HFFc6 (cell line): ENCODE measurements around the gene GTPBP1. TPM values are rescaled to one million over a fixed set of nuclear protein-coding genes. Genes with fewer than 3 reads are reported as not detected.

Experiments
- DNase-seq: peaks from one replicate; pipeline ENCODE4 v3.0.0-alpha.2; 2018
- H3K27ac Mint-ChIP-seq: 2 replicates; pipeline ENCODE4 v1.8.0; 2020; ENCODE audit warnings: mild to moderate bottlenecking, mixed read lengths
- H3K27me3 Mint-ChIP-seq: 2 replicates; pipeline ENCODE4 v1.8.0; 2021; ENCODE audit warnings: mild to moderate bottlenecking, moderate library complexity, mixed read lengths; ENCODE audit not compliant: insufficient read depth
- H3K36me3 Mint-ChIP-seq: 2 replicates; pipeline ENCODE4 v1.8.0; 2021; ENCODE audit warnings: low read depth, mixed read lengths
- H3K4me1 Mint-ChIP-seq: 2 replicates; pipeline ENCODE4 v1.8.0; 2020; ENCODE audit warnings: low read depth, mixed read lengths
- H3K4me3 Mint-ChIP-seq: 2 replicates; pipeline ENCODE4 v1.8.0; 2020; ENCODE audit warnings: mild to moderate bottlenecking, moderate library complexity, mixed read lengths
- H3K9me3 Mint-ChIP-seq: 2 replicates; pipeline ENCODE4 v1.8.0; 2020; ENCODE audit warnings: mild to moderate bottlenecking, mixed read lengths
- CTCF ChIP-seq: fragments of 200-600 bp; sonication (generic); IDR thresholded peaks from 2 replicates; pipeline ENCODE4 v1.5.0; 2021; ENCODE audit warnings: antibody characterized with exemption, mild to moderate bottlenecking
- total RNA-seq, 6 experiments: library from RNA; stranded (reverse); fragmentation: NEBNext Ultra II Directional; extraction: Animal tissue kit (Norgen Biotek cat#: 25700); gene quantifications; 2 replicates in 1 of 6; 3 replicates in 5 of 6; pipeline ENCODE4 v1.2.3, GENCODE V29; 2021

GTPBP1 gene
- total RNA-seq, 6 experiments from 2014 or later, result 32.1 to 40.8 (median 38.4) TPM

GRCh38 chr22:38739300-38740055 is 33.7 kb downstream of the GTPBP1 start:
- no peak for TF ChIP-seq CTCF
- no peak for DNase-seq
- Mint-ChIP-seq H3K4me3 (no peak overlapping the region), H3K9me3 (no peaks in the 10 kb centered on the region), H3K27ac (no peak overlapping the region), H3K27me3 (peaks cover 2% of the 10 kb centered on the region), H3K4me1 (peaks cover 5% of the 10 kb centered on the region; the same call in 1 of the 2 replicates), H3K36me3 (peaks cover 35% of the 10 kb centered on the region)

- H3K4me1 Mint-ChIP-seq, result peaks cover 5% of the 10 kb centered on the region; the same call in 1 of the 2 replicates
- H3K27ac Mint-ChIP-seq, result no peak overlapping the region
- no peak overlapping the region for H3K4me3 Mint-ChIP-seq
Observed at GRCh38 chr22:38740116-38740723, 34.5 kb downstream of the GTPBP1 start.

GRCh38 chr22:38740754-38741153 is 35.0 kb downstream of the GTPBP1 start:
- no peak for TF ChIP-seq CTCF
- Mint-ChIP-seq H3K4me1 (peaks cover 5% of the 10 kb centered on the region; the same call in 1 of the 2 replicates), H3K4me3 (no peak overlapping the region), H3K36me3 (peaks cover 42% of the 10 kb centered on the region), H3K9me3 (no peaks in the 10 kb centered on the region), H3K27ac (no peak overlapping the region), H3K27me3 (peaks cover 2% of the 10 kb centered on the region)
- no peak for DNase-seq

More at GRCh38 chr22:38740116-38740723, 34.5 kb downstream of the GTPBP1 start:
- H3K36me3 Mint-ChIP-seq, result peaks cover 42% of the 10 kb centered on the region
- TF ChIP-seq CTCF, result no peak
- peaks cover 2% of the 10 kb centered on the region for H3K27me3 Mint-ChIP-seq
- DNase-seq, result no peak
- H3K9me3 Mint-ChIP-seq, result no peaks in the 10 kb centered on the region

- DNase-seq, result no peak
- no peak for TF ChIP-seq CTCF
- H3K27ac Mint-ChIP-seq, result no peak overlapping the region
- H3K36me3 Mint-ChIP-seq, result peaks cover 42% of the 10 kb centered on the region
- no peaks in the 10 kb centered on the region for H3K9me3 Mint-ChIP-seq
- no peak overlapping the region for H3K4me3 Mint-ChIP-seq
- H3K27me3 Mint-ChIP-seq, result peaks cover 2% of the 10 kb centered on the region
- peaks cover 5% of the 10 kb centered on the region; the same call in 1 of the 2 replicates for H3K4me1 Mint-ChIP-seq
Observed at GRCh38 chr22:38741166-38741565, 35.4 kb downstream of the GTPBP1 start.

DNA sequence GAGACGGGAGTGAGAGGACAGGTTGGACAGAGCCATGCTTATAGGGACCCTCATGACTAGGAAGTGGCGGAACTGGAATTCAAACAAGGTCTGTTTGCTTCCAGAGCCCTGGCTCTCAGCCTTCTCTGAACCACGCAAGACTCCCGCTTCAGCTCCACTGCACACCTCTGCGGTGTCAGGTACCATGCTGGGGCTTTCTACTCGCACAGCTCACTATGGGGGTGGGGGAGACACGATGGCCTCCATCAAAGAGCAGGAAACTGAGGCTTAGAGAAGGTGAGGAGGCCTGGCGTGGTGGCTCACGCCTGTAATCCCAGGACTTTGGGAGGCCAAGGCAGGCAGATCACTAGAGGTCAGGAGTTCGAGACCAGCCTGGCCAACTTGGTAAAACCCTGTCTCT is 35.8 kb downstream of the GTPBP1 start:
- TF ChIP-seq CTCF, result no peak
- Mint-ChIP-seq H3K36me3 (peaks cover 42% of the 10 kb centered on the region), H3K4me1 (peaks cover 5% of the 10 kb centered on the region; the same call in 1 of the 2 replicates), H3K27ac (no peak overlapping the region), H3K9me3 (no peaks in the 10 kb centered on the region), H3K4me3 (no peak overlapping the region), H3K27me3 (peaks cover 2% of the 10 kb centered on the region)
- DNase-seq, result no peak
